Keratinocyte (primary cell): ENCODE results near the gene MON1A. TPM values are rescaled to one million over a fixed set of nuclear protein-coding genes. Genes with fewer than 3 reads are reported as not detected.

Experiments used
- DNase-seq: peaks from one replicate; pipeline ENCODE4 v3.0.0-alpha.2; 2011; ENCODE audit warnings: low read depth, missing footprints, low spot score
- FAIRE-seq: peaks from 2 replicates; lab custom pipeline; 2011; peaks lifted over from hg19 to GRCh38; lab: Jason Lieb, UNC
- H2AFZ ChIP-seq: 2 replicates; pipeline ENCODE4 v1.6.0; 2012; ENCODE audit warnings: low read length, control low read depth, inconsistent platforms; ENCODE audit not compliant: control insufficient read depth
- H3K27ac ChIP-seq: 2 replicates; pipeline ENCODE4 v1.5.1; 2011; ENCODE audit warnings: low read length; ENCODE audit not compliant: control insufficient read depth, insufficient read depth
- H3K27me3 ChIP-seq: 3 replicates; pipeline ENCODE4 v1.6.0; 2011; ENCODE audit warnings: low read length; ENCODE audit not compliant: control insufficient read depth, insufficient read depth; ENCODE audit errors: extremely low read depth
- H3K36me3 ChIP-seq, 2 experiments: 2 replicates in 1 of 2; 3 replicates in 1 of 2; pipeline ENCODE4 v1.5.1; 2011; ENCODE audit warnings: low read length in 2 of 2, mild to moderate bottlenecking in 1 of 2; ENCODE audit not compliant: control insufficient read depth in 2 of 2, insufficient read depth in 2 of 2; ENCODE audit errors: extremely low read depth in 1 of 2
- H3K4me1 ChIP-seq: 3 replicates; pipeline ENCODE4 v1.5.1; 2011; ENCODE audit warnings: low read length; ENCODE audit not compliant: control insufficient read depth, insufficient read depth; ENCODE audit errors: extremely low read depth
- H3K4me2 ChIP-seq: 3 replicates; pipeline ENCODE4 v1.6.0; 2011; ENCODE audit warnings: low read depth, low read length; ENCODE audit not compliant: control insufficient read depth, insufficient read depth; ENCODE audit errors: extremely low read depth
- H3K4me3 ChIP-seq, 3 experiments: fragments of 200-600 bp in 1 of 3; sonication (generic) in 1 of 3; 2 replicates in 2 of 3; 3 replicates in 1 of 3; pipeline ENCODE4 v1.5.1; 2011 to 2016; ENCODE audit warnings: low read length in 3 of 3, mild to moderate bottlenecking in 3 of 3, control low read depth in 2 of 3, inconsistent platforms in 1 of 3, low read depth in 1 of 3, mixed read lengths in 1 of 3, mixed run types in 1 of 3, moderate library complexity in 1 of 3; ENCODE audit not compliant: control insufficient read depth in 2 of 3, insufficient read depth in 2 of 3; ENCODE audit errors: extremely low read depth in 1 of 3
- H3K79me2 ChIP-seq: 2 replicates; pipeline ENCODE4 v1.6.0; 2012; ENCODE audit warnings: low read length; ENCODE audit not compliant: control insufficient read depth, insufficient read depth
- H3K9ac ChIP-seq: 3 replicates; pipeline ENCODE4 v1.6.0; 2011; ENCODE audit warnings: low read length; ENCODE audit not compliant: control insufficient read depth, insufficient read depth; ENCODE audit errors: extremely low read depth
- H3K9me1 ChIP-seq: 3 replicates; pipeline ENCODE4 v1.6.0; 2011; ENCODE audit warnings: low read length; ENCODE audit not compliant: control insufficient read depth, insufficient read depth; ENCODE audit errors: extremely low read depth
- H3K9me3 ChIP-seq: 2 replicates; pipeline ENCODE4 v1.5.1; 2012; ENCODE audit warnings: low read depth, low read length; ENCODE audit not compliant: control insufficient read depth
- H4K20me1 ChIP-seq: 3 replicates; pipeline ENCODE4 v1.6.0; 2011; ENCODE audit warnings: low read length; ENCODE audit not compliant: control insufficient read depth, insufficient read depth; ENCODE audit errors: extremely low read depth
- CTCF ChIP-seq, 3 experiments: IDR thresholded peaks in 1 of 3; conservative IDR thresholded peaks in 1 of 3; optimal IDR thresholded peaks in 1 of 3; 2 replicates in 2 of 3; 3 replicates in 1 of 3; pipeline versions ENCODE3 to v1.5.1; 2011; ENCODE audit warnings: low read length in 3 of 3, mild to moderate bottlenecking in 3 of 3, moderate library complexity in 2 of 3, control low read depth in 1 of 3, inconsistent platforms in 1 of 3; ENCODE audit not compliant: insufficient read depth in 2 of 3; ENCODE audit errors: extremely low read depth in 1 of 3
- EZH2 ChIP-seq: IDR thresholded peaks from one replicate; pipeline ENCODE4 v1.6.1; 2012; ENCODE audit warnings: inconsistent platforms, mild to moderate bottlenecking, low read length, moderate library complexity
- dilution Hi-C: fragments of 300-500 bp; cut with MboI; formaldehyde crosslinking; loops from one replicate; pipeline ENCODE4 v1.7.0; 2020; ENCODE audit warnings: low sequenced_read_pairs; ENCODE audit not compliant: extremely low pct_ligation_motif_present
- polyA plus RNA-seq, 5 experiments: library from polyadenylated mRNA; depleted of rRNA in 3 of 5; stranded (reverse) in 3 of 5; stranded (forward) in 1 of 5; unstranded in 1 of 5; fragments of >200 nt; gene quantifications; 1 replicate in 1 of 5; 2 replicates in 3 of 5; 3 replicates in 1 of 5; pipeline versions ENCODE4 v1.2.1 to v1.2.3, GENCODE V29; 2011 to 2012; ENCODE audit warnings: missing spikeins in 2 of 5, low read depth in 1 of 5, low replicate concordance in 1 of 5

MON1A gene
- polyA plus RNA-seq, 1 donor (not counting 4 experiments of a cell fraction or from before 2014, with no cell fraction given), result 10.7 TPM

GRCh38 chr3:49901366-49902339 is 28.0 kb downstream of the MON1A start:
- Histone ChIP-seq H2AFZ (no peak overlapping the region), H3K4me2 (peak overlapping the region; percentile 93), H3K4me3 (peak overlapping the region; percentile 69 to 84 (median 81)), H4K20me1 (no peaks in the 10 kb centered on the region), H3K36me3 (peaks cover 20 to 31% of the 10 kb centered on the region in 2 experiments), H3K9ac (peak overlapping the region; percentile 86), H3K79me2 (peaks cover 66% of the 10 kb centered on the region), H3K9me3 (no peaks in the 10 kb centered on the region), H3K9me1 (peaks cover 5% of the 10 kb centered on the region), H3K27ac (peak overlapping the region; percentile 97), H3K4me1 (peaks cover 44% of the 10 kb centered on the region), H3K27me3 (no peaks in the 10 kb centered on the region)
- dilution Hi-C loops, result no loop called here
- FAIRE-seq (peak; percentile 39), DNase-seq (no peak)
- TF ChIP-seq EZH2, result no peak
- no peak for TF ChIP-seq CTCF (optimal IDR thresholded peaks at IDR 0.05 in 1 of 3, IDR thresholded peaks at IDR 0.05 in 1 of 3, conservative IDR thresholded peaks at IDR 0.05 in 1 of 3; ENCODE audit: extremely low read depth in 1 of 3, insufficient read depth in 2 of 3, low read length in 3 of 3)

GRCh38 chr3:49900491-49901153 is 29.0 kb downstream of the MON1A start:
- H3K9me3 ChIP-seq, result no peaks in the 10 kb centered on the region
- H3K36me3 ChIP-seq, result peaks cover 30 to 40% of the 10 kb centered on the region in 2 experiments
- TF ChIP-seq CTCF (optimal IDR thresholded peaks at IDR 0.05 in 1 of 3, IDR thresholded peaks at IDR 0.05 in 1 of 3, conservative IDR thresholded peaks at IDR 0.05 in 1 of 3; ENCODE audit: extremely low read depth in 1 of 3, insufficient read depth in 2 of 3, low read length in 3 of 3), result no peak
- TF ChIP-seq EZH2, result no peak
- DNase-seq (peak; percentile 99), FAIRE-seq (peak; percentile 95)
- H3K4me3 ChIP-seq, result peak overlapping the region; percentile 69 to 81 (median 74)
- dilution Hi-C loops, result no loop called here
- H3K4me2 ChIP-seq, result peak overlapping the region; percentile 93
- H3K27ac ChIP-seq, result peak overlapping the region; percentile 97
- peaks cover 34% of the 10 kb centered on the region for H3K4me1 ChIP-seq
- peaks cover 5% of the 10 kb centered on the region for H3K9me1 ChIP-seq
- H3K27me3 ChIP-seq, result no peaks in the 10 kb centered on the region
- peak overlapping the region; percentile 86 for H3K9ac ChIP-seq
- H4K20me1 ChIP-seq, result no peaks in the 10 kb centered on the region
- H3K79me2 ChIP-seq, result peaks cover 75% of the 10 kb centered on the region
- no peak overlapping the region for H2AFZ ChIP-seq
